ENCODE results near the gene LMO2. TPM values are rescaled to one million over a fixed set of nuclear protein-coding genes. Genes with fewer than 3 reads are reported as not detected.
A peak's percentile ranks its signal among the peaks of the same experiment; 100 is the strongest.
"Not testable (repeated sequence)": the region's sequence is repeated elsewhere in the genome, so short reads cannot be mapped to it uniquely, and the experiment has no call there.

Gene LMO2
- 10 to 100 TPM; 27.1 to 32.9 TPM for total RNA-seq
- long read RNA-seq, donor 1, transcript LMO2-202 (3 exons, 1,687 nt): major isoform, 8 of 22 reads
- long read RNA-seq, donor 1, partial matches to known transcripts: 4 of 22 reads
- long read RNA-seq, donor 1, other reads (novel, unspliced or antisense): 9 of 22 reads
- long read RNA-seq, donor 2, partial matches to known transcripts: 3 of 4 reads
- long read RNA-seq, donor 2, other reads (novel, unspliced or antisense): 0 of 4 reads

GRCh38 chr11:33891714-33892327 is at the start of gene LMO2:
Gene LMO2 (minus strand): TSS chr11:33892076. CDS start chr11:33869716, 22,360 bp downstream.
- no peak for DNase-seq (ENCODE audit: low spot score)
- intact Hi-C loops (cut with DNase I): no loop called here

GRCh38 chr11:33940538-33940815 is 48.6 kb upstream of the LMO2 start:
- no peak for DNase-seq (ENCODE audit: low spot score)
- intact Hi-C loops (cut with DNase I): no loop called here

DNA sequence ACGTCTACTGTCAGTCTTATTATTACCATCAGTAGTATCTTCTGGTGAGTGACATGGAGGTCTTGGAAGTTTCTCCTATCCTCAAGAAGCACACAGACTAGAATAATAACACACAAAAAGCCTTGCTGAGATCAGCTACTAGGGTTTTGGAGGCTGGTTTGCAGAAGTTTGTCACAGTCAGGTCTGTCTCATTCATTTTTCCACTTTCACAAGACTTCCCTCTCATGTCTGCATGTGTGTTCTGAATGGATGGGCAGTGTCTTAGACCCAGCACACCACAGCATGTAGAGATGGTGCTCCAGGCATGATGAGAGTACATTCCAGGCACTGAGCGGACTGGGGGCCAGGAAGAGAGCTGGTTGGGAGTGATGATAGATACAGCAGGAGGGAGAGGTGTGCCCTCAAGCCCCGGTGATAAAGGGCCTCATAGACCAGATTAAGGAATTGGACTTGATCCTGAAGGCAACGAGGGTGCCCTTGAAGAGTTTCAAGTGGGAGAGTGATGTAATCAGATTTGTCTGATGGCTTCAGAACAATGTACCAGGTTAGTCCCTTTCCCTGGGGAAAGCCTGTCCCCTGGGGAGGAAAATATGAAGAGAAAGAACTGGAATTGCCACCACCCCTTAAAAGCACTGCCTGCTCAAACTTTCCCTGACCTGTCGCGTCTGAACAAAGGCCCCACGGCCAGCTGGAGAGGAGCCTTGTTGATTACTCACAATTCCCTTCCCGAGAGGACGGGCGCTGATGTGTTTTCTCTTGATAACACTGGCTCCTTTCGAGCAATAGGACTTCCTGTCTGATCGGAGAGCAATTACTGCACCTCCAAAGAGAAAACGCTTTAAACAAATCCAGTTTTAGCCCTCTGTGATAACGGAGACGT is 45.1 kb upstream of the LMO2 start:
- DNase-seq (ENCODE audit: low spot score): peak; percentile 93
- intact Hi-C loops (cut with DNase I): no loop called here

DNA sequence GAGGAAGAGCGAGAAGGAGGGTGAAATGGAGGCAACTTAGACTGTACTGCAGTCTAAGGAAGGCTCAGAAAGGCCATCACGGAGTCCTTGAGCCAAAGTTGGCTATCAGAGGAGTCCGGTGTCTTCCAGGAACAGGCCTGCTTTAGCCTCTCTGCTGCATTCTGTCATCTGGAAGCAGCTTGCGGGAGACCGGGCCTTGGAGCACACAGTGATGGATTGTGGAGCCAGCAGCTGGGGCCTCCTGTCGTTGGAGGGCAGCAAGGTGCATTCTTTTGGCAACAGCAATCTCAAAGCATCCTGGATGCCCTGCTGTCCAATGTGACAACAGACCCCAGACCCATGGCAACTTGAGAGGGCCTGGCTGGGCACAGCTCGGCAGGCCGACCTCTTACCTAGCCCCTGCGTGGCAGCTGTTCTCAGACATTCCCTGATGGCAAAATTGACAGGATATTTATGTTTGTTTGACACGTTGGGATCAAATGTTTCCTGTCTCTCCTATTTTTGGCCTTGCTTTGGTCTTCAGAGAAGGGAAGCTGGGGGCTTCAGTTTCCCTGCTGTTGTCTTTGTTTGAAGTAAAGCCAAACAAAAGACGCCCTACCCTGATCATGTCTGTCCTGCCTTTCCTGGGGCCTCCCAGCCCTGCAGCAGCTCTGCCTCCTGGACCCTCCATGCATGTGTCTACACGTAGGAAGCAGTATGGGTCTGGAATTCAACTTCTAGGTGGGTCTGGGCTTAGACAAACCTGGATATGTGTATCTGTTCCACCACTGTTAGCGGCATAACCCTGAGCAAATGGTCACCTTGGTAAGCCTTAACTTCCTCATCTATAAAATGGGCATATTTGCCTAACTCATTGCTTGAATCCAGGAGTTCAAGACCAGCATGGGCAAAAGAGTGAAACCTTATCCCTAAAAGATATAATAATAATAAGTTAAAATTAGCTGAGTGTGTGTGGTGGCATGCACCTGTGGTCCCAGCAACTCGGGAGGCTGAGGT is 43.9 kb upstream of the LMO2 start:
- intact Hi-C loops (cut with DNase I): no loop called here
- no peak for DNase-seq (ENCODE audit: low spot score)

DNA sequence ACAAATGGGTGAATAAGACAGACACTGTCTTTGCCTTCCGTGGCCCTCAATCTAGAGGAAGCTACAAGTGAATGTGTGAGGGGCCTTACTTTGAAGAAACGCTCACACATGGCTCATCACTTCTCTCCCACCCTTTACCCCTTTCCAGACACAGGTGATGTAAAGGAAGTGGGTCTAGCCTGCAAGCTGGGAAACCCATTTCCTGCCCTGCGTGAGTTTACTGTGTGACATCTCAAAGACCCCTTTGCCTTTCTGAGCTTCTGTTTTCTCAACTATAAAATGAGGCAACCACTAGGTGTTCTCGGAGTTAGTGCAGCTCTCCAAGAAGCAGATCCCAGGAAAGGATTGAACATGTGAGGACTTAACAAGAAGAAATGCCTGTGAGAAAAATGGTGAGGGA is 43.1 kb upstream of the LMO2 start:
- intact Hi-C loops (cut with DNase I): no loop called here
- DNase-seq (ENCODE audit: low spot score): no peak

DNA sequence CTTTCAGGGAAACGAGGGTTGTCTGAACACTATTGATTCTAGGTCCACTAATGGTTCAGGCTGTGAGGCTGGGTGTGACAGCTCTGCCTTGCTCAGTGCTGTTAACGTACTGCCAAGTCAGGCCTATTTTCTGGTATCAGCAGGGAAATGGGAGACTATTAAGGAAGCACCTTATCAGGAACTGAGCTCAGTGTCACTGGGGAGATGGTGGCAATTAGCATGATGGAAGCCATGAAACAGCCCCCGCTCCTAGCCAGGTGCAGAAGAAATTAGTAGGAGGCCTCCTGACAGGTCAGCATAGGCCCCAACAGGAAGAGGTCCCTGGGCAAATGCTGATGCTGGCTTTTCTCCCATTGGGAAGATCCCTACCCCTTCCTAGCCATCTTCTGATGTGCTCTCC is 42.6 kb upstream of the LMO2 start:
- intact Hi-C loops (cut with DNase I): no loop called here
- DNase-seq (ENCODE audit: low spot score): no peak

- no peak for DNase-seq (ENCODE audit: low spot score)
- intact Hi-C loops (cut with DNase I): loop anchor here in 1 of 2 donors (1.0 kb wide), 1 partner anchor 28 kb away; no protein-coding TSS in a partner anchor
These were observed 41.7 kb upstream of the LMO2 start for GRCh38 chr11:33933602-33934001.

- intact Hi-C loops (cut with DNase I): loop anchor here in 1 of 2 donors (1.0 kb wide), 1 partner anchor 27 kb away; no protein-coding TSS in a partner anchor
- DNase-seq (ENCODE audit: low spot score): no peak
These were observed 40.8 kb upstream of the LMO2 start for GRCh38 chr11:33932721-33933120.

- DNase-seq (ENCODE audit: low spot score); intact Hi-C loops (cut with DNase I): not testable (repeated sequence)
These were observed 40.0 kb upstream of the LMO2 start for GRCh38 chr11:33931739-33932366.

DNA sequence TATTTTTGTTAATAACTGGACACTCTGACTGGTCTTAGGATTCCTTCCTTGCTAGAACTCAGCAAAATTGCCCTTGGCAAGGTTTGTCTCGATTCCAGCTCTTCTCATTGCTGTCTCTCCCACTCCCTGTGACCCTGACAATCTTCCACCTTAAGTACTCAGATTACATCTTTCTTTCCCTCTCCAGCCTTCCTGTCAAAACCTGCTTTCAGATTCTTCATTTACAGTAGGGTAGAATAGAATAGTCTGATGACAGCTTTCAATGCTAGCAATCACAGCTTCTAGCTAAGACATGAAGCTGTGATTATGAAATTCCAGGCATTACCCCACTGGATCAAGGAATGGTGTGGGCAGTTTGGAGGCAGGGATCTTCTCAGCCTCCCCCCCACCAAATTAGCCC is 39.2 kb upstream of the LMO2 start:
- no peak for DNase-seq (ENCODE audit: low spot score)
- intact Hi-C loops (cut with DNase I): no loop called here

DNA sequence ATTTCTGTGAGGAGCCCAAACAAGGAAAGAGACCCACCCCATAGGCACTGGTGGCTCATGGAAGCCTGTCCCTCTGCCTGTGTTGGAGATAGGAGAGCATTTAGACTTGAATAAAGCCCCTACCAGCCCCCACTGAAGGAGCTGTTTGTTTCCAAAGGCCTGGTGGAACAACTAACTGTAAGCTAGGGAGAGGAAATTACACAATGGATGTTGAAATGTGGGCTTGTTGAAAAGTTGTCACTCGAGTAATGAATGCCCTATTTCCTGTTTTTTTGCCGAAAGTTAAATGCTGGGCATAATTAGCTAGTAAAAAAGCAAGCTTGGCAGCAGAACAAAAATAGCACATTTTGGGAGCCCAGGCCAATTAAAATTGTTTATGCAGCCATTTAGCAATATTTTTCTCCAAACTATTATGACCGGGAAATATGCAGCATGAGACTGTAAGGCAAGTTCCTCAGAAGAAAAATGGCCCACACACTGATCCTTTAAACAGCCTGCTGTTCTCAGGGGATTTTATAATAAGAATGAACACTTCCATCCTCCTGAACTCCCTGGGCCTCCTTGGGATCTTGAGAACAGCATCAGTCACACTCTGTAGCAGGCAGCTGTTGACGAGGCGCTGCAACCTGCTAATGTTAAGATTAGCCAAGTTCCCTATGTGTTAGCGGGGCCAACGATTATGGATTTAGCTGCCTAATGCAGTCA is 38.6 kb upstream of the LMO2 start:
- no peak for DNase-seq (ENCODE audit: low spot score)
- intact Hi-C loops (cut with DNase I): no loop called here

DNA sequence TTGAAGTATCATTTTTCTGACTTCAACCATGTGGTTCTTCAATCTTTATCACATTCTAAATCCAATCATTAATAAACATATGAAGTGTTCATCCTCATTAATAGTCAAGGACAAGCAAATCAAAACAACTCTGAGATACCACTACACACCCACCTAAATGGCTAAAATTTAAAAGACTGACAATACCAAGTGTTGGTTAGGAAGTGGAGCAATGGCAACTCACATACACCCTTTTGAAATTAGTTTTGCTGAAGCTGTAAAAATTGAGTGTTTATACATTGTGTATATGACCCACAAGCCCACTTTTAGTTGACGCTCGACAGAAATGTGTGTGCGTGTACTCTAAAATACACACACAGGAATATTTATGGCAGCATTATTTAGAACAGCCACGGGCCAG is 36.7 kb upstream of the LMO2 start:
- DNase-seq (ENCODE audit: low spot score): no peak
- intact Hi-C loops (cut with DNase I): no loop called here

- intact Hi-C loops (cut with DNase I): no loop called here
- no peak for DNase-seq (ENCODE audit: low spot score)
These were observed 35.0 kb upstream of the LMO2 start for GRCh38 chr11:33926671-33927552.

- intact Hi-C loops (cut with DNase I): no loop called here
- DNase-seq (ENCODE audit: low spot score): no peak
These were observed 32.5 kb upstream of the LMO2 start for GRCh38 chr11:33924341-33924740.

DNA sequence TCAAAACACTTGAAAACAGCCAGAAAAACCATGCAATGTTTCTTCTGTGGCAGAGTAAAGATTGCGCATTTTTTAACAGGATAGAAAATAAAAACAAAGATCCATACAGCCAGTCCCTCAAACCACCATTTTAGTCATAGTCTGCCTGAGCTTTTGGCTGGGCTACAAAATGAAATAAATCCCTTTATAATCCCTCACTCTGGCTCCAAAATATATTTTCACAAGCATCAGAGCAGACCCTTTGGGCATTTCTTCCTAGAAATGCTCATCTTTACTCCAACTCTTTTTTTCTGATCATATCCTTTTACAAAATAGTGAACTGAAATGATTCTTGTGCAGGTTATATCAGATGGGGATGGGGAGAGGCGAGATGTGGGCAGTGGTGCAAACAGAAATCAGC is 31.8 kb upstream of the LMO2 start:
- intact Hi-C loops (cut with DNase I): no loop called here

DNA sequence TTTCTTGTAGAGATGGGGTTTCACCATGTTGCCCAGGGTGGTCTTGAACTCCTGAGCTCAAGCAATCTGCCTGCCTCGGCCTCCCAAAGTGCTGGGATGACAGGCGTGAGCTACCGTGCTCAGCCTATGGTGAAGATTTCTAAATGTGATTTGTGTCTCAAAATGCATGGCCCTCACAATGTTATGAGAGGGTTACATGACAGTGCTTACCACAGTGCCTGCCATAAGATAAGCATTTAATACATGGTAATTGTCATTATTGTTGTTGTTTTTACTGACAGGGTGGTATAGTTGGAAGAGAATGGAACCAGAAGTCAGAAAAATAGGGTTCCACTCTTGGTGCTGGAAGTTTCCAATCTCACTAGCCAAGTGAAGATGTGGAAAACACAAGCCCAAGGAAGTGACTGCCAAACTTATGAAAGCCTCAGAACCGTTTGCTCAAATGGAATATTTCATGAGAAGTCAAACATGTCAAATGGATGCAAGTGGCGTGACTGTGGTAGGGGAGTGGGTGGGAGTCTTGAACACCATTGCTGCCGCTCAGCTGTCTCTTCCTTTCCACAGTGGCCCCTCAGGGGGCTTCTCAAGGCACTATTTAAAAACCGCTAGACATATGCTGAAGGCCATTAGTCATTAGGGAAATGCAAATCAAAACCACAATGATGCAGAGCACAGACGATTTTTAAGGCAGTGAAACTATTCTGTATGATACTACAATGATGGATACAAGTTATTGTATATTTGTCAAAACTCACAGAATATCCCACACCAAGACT is 29.1 kb upstream of the LMO2 start:
- intact Hi-C loops (cut with DNase I): no loop called here
- no peak for DNase-seq (ENCODE audit: low spot score)

More for the DNA sequence above, 31.8 kb upstream of the LMO2 start:
- DNase-seq (ENCODE audit: low spot score): no peak

DNA sequence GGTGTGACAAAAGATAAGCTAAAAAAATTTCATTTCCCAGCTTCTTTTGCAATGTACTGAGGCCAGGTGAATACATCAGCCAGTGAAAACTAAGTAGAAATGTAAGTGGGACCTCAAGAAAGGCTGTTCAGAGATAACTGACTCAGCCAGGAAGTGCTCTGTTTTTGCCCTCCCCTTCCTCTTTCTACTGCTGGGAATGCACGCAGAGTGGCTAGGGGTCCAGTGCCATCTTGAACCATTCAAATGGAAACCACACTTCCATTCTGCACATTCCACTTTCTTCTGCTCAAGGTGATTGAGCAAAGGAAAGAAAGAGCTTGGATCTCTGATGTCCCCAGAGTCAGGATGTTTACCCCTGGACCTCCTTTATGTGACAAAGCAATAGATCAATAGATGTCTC is 27.8 kb upstream of the LMO2 start:
- intact Hi-C loops (cut with DNase I): no loop called here
- DNase-seq (ENCODE audit: low spot score): no peak

Data from posterior vena cava (tissue), 2 donors.